ENCODE results near the gene MAP3K3.
A peak's percentile ranks its signal among the peaks of the same experiment; 100 is the strongest.

Gene MAP3K3

GRCh38 chr17:63692195-63692816, 70.1 kb downstream of the MAP3K3 start:
- Histone ChIP-seq H3K27me3 (ENCODE audit: insufficient read depth, low read depth, severe bottlenecking) (no peaks in the 10 kb centered on the region), H3K27ac (peak overlapping the region; percentile 36), H3K9me3 (ENCODE audit: severe bottlenecking) (no peaks in the 10 kb centered on the region), H3K4me3 (ENCODE audit: low read depth, low read length) (no peak overlapping the region), H3K36me3 (peaks cover 80% of the 10 kb centered on the region)
- peak; percentile 75 for DNase-seq
- peak; percentile 60 for TF ChIP-seq CTCF (IDR thresholded peaks at IDR 0.05; ENCODE audit: low read depth, low read length)

- no peak for TF ChIP-seq CTCF (IDR thresholded peaks at IDR 0.05; ENCODE audit: low read depth, low read length)
- H3K4me3 ChIP-seq (ENCODE audit: low read depth, low read length) = no peak overlapping the region
- H3K27ac ChIP-seq = peak overlapping the region; percentile 17; the same call in 1 of the 2 replicates
- peaks cover 74% of the 10 kb centered on the region for H3K36me3 ChIP-seq
- H3K27me3 ChIP-seq (ENCODE audit: insufficient read depth, low read depth, severe bottlenecking) = no peaks in the 10 kb centered on the region
- no peak for DNase-seq
- no peaks in the 10 kb centered on the region for H3K9me3 ChIP-seq (ENCODE audit: severe bottlenecking)
These were observed 71.3 kb downstream of the MAP3K3 start for GRCh38 chr17:63693411-63694113.

GRCh38 chr17:63694229-63694949, 72.2 kb downstream of the MAP3K3 start:
- no peak for TF ChIP-seq CTCF (IDR thresholded peaks at IDR 0.05; ENCODE audit: low read depth, low read length)
- DNase-seq = peak; percentile 96
- Histone ChIP-seq H3K36me3 (peaks cover 66% of the 10 kb centered on the region), H3K27ac (peak overlapping the region; percentile 64), H3K9me3 (ENCODE audit: severe bottlenecking) (no peaks in the 10 kb centered on the region), H3K4me3 (ENCODE audit: low read depth, low read length) (no peak overlapping the region), H3K27me3 (ENCODE audit: insufficient read depth, low read depth, severe bottlenecking) (no peaks in the 10 kb centered on the region)

GRCh38 chr17:63694950-63695773, 72.9 kb downstream of the MAP3K3 start:
- peak overlapping the region; percentile 20; the same call in 1 of the 2 replicates for H3K27ac ChIP-seq

More at GRCh38 chr17:63694950-63695773, 72.9 kb downstream of the MAP3K3 start:
- Histone ChIP-seq H3K4me3 (ENCODE audit: low read depth, low read length) (no peak overlapping the region), H3K36me3 (peaks cover 58% of the 10 kb centered on the region), H3K27me3 (ENCODE audit: insufficient read depth, low read depth, severe bottlenecking) (no peaks in the 10 kb centered on the region), H3K9me3 (ENCODE audit: severe bottlenecking) (no peaks in the 10 kb centered on the region)
- TF ChIP-seq CTCF (IDR thresholded peaks at IDR 0.05; ENCODE audit: low read depth, low read length) = no peak
- DNase-seq = no peak
